ENCODE measurements around the gene COL9A3.

DNA sequence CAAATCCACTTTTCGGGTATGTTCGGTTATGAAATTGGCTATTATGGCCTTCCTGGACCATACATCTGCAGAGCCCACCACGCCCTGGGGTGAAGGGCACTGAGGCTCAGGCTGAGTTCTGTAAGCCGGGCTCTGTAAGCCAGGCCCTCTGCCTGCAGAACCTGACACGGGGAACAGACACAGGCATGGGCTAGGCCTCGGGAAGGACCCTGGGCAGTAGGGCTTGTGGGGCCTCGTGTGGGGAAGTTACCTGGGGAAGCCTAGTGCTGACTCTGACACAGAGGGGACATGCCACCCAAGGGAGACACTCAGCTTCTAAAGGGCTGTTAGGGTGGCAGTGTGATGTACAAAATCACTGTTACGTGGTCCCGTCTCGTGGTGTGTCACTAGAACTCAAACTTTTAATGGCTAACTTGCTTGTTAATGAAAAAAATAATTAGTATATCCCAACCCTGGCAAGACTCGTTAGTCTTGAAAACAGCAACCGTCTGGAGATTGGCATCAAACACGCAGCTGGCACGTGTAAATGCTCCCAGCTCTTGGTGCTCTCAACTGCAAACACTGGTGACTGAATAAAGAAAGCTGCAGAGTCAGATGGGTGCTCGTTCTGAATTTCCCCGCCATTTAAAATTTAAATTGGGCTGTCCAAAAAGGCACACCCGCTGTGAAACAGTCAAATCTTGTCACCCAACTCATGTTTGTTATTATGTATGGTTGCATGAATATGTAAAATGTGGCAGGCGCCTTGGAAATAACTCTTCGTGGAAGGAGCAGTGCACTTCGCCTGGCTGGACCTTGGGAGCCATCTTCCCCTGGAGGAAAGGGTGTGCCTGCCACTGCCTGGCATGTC lies 68.4 kb downstream of the COL9A3 start:
- TF ChIP-seq, protein P1, sequence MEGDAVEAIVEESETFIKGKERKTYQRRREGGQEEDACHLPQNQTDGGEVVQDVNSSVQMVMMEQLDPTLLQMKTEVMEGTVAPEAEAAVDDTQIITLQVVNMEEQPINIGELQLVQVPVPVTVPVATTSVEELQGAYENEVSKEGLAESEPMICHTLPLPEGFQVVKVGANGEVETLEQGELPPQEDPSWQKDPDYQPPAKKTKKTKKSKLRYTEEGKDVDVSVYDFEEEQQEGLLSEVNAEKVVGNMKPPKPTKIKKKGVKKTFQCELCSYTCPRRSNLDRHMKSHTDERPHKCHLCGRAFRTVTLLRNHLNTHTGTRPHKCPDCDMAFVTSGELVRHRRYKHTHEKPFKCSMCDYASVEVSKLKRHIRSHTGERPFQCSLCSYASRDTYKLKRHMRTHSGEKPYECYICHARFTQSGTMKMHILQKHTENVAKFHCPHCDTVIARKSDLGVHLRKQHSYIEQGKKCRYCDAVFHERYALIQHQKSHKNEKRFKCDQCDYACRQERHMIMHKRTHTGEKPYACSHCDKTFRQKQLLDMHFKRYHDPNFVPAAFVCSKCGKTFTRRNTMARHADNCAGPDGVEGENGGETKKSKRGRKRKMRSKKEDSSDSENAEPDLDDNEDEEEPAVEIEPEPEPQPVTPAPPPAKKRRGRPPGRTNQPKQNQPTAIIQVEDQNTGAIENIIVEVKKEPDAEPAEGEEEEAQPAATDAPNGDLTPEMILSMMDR (IDR thresholded peaks at IDR 0.05; ENCODE audit: poor library complexity, severe bottlenecking) = no peak
- TF ChIP-seq EZH2 (IDR thresholded peaks at IDR 0.05; ENCODE audit: borderline replicate concordance, insufficient read depth, low read length, poor library complexity, severe bottlenecking) (no peak), RAD21 (conservative IDR thresholded peaks at IDR 0.05) (no peak), POLR2AphosphoS5 (IDR thresholded peaks at IDR 0.05) (no peak)
- TF ChIP-seq, protein P2, sequence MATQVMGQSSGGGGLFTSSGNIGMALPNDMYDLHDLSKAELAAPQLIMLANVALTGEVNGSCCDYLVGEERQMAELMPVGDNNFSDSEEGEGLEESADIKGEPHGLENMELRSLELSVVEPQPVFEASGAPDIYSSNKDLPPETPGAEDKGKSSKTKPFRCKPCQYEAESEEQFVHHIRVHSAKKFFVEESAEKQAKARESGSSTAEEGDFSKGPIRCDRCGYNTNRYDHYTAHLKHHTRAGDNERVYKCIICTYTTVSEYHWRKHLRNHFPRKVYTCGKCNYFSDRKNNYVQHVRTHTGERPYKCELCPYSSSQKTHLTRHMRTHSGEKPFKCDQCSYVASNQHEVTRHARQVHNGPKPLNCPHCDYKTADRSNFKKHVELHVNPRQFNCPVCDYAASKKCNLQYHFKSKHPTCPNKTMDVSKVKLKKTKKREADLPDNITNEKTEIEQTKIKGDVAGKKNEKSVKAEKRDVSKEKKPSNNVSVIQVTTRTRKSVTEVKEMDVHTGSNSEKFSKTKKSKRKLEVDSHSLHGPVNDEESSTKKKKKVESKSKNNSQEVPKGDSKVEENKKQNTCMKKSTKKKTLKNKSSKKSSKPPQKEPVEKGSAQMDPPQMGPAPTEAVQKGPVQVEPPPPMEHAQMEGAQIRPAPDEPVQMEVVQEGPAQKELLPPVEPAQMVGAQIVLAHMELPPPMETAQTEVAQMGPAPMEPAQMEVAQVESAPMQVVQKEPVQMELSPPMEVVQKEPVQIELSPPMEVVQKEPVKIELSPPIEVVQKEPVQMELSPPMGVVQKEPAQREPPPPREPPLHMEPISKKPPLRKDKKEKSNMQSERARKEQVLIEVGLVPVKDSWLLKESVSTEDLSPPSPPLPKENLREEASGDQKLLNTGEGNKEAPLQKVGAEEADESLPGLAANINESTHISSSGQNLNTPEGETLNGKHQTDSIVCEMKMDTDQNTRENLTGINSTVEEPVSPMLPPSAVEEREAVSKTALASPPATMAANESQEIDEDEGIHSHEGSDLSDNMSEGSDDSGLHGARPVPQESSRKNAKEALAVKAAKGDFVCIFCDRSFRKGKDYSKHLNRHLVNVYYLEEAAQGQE (IDR thresholded peaks at IDR 0.05; ENCODE audit: borderline replicate concordance) = no peak

Measured in neural cell (in vitro differentiated cells).